K562 (cell line): ENCODE data around the gene ENKUR. TPM values are rescaled to one million over a fixed set of nuclear protein-coding genes. Genes with fewer than 3 reads are reported as not detected.

ENCODE experiments used
- ARNT ChIP-seq, 2 experiments: fragments of 450-650 bp; IDR thresholded peaks; 2 replicates each; pipeline ENCODE4 v1.6.1; 2016; ENCODE audit warnings: mild to moderate bottlenecking in 1 of 2
- BRD9 ChIP-seq: fragments of 450-650 bp; IDR thresholded peaks from 2 replicates; pipeline ENCODE4 v1.6.1; 2018; ENCODE audit warnings: low read depth; ENCODE audit not compliant: partially characterized antibody
- CREB5 ChIP-seq: fragments of 250-450 bp; sonication (Bioruptor Pico); IDR thresholded peaks from 2 replicates; pipeline ENCODE4 v1.5.0; 2020; ENCODE audit warnings: mild to moderate bottlenecking
- DPF2 ChIP-seq: fragments of 450-650 bp; IDR thresholded peaks from 2 replicates; pipeline ENCODE4 v1.6.1; 2016
- HBP1 ChIP-seq: fragments of 450-650 bp; formaldehyde crosslinking; IDR thresholded peaks from 2 replicates; pipeline ENCODE4 v1.4.0; 2022; ENCODE audit warnings: missing genetic modification characterization
- ILK ChIP-seq: fragments of 450-650 bp; IDR thresholded peaks from 2 replicates; pipeline ENCODE4 v1.6.1; 2016; ENCODE audit warnings: missing genetic modification characterization, low read depth, mild to moderate bottlenecking, missing compliant biosample characterization, moderate library complexity, borderline replicate concordance
- KDM2B ChIP-seq: fragments of 250-450 bp; sonication (Bioruptor Pico); IDR thresholded peaks from 2 replicates; pipeline ENCODE4 v1.8.0; 2021; ENCODE audit warnings: mild to moderate bottlenecking, moderate library complexity
- NR2C1 ChIP-seq, 2 experiments: fragments of 450-650 bp; IDR thresholded peaks; 2 replicates each; pipeline ENCODE4 v1.6.1; 2017; ENCODE audit warnings: mild to moderate bottlenecking in 2 of 2, antibody characterized with exemption in 1 of 2, inconsistent platforms in 1 of 2, missing compliant biosample characterization in 1 of 2, missing genetic modification characterization in 1 of 2
- PHF20 ChIP-seq: fragments of 450-650 bp; IDR thresholded peaks from 2 replicates; pipeline ENCODE4 v1.6.1; 2018; ENCODE audit not compliant: partially characterized antibody
- PHTF2 ChIP-seq: fragments of 250-450 bp; sonication (Bioruptor Pico); IDR thresholded peaks from 2 replicates; pipeline ENCODE4 v1.5.0; 2021; ENCODE audit warnings: mild to moderate bottlenecking
- RBM14 ChIP-seq: fragments of 200-400 bp; formaldehyde crosslinking; IDR thresholded peaks from 2 replicates; pipeline ENCODE4 v1.6.1; 2018; ENCODE audit warnings: low read depth, mild to moderate bottlenecking, low read length, moderate library complexity, borderline replicate concordance; ENCODE audit not compliant: insufficient read depth
- RFX5 ChIP-seq: IDR thresholded peaks from 2 replicates; pipeline ENCODE4 v1.6.1; 2011; ENCODE audit warnings: low read depth, mild to moderate bottlenecking, improper control_type of control experiment, low read length
- SOX6 ChIP-seq: fragments of 450-650 bp; IDR thresholded peaks from 2 replicates; pipeline ENCODE4 v1.6.1; 2014; ENCODE audit warnings: mild to moderate bottlenecking
- SP2 ChIP-seq: IDR thresholded peaks from 2 replicates; pipeline ENCODE4 v1.6.1; 2011; ENCODE audit warnings: mild to moderate bottlenecking, low read depth, low read length, moderate library complexity; ENCODE audit not compliant: poor library complexity, severe bottlenecking; ENCODE audit errors: extremely low read depth
- ZNF217 ChIP-seq: sonication (generic); formaldehyde crosslinking; IDR thresholded peaks from 2 replicates; pipeline ENCODE4 v1.8.0; 2022; ENCODE audit warnings: mild to moderate bottlenecking, missing genetic modification reagents
- ZNF280B ChIP-seq: fragments of 250-450 bp; sonication (Bioruptor Pico); IDR thresholded peaks from 2 replicates; pipeline ENCODE4 v1.5.1; 2021; ENCODE audit warnings: mild to moderate bottlenecking
- ZNF445 ChIP-seq: fragments of 250-450 bp; sonication (Bioruptor Pico); IDR thresholded peaks from 2 replicates; pipeline ENCODE4 v1.4.0; 2020; ENCODE audit warnings: low read depth, mild to moderate bottlenecking, moderate library complexity
- ZNF589 ChIP-seq: fragments of 200-800 bp; sonication (Bioruptor generic); IDR thresholded peaks from 2 replicates; pipeline ENCODE4 v1.6.1; 2016; ENCODE audit warnings: low read depth, missing genetic modification characterization, missing compliant biosample characterization
- ZNF707 ChIP-seq: fragments of 250-450 bp; sonication (Bioruptor Pico); conservative IDR thresholded peaks from 2 replicates; pipeline ENCODE4 v1.8.0; 2022; ENCODE audit warnings: inconsistent platforms, mild to moderate bottlenecking, moderate library complexity
- polyA plus RNA-seq, 8 experiments: library from polyadenylated mRNA; depleted of rRNA in 4 of 8; stranded (reverse) in 5 of 8; unstranded in 3 of 8; fragments of >200 nt; fragmentation: Nextera tagmentation in 2 of 8; fragmentation: Illumina TruSeq in 1 of 8; extraction: Ambion mirVana in 2 of 8; extraction: Trizol in 1 of 8; gene quantifications; 2 replicates each; pipeline versions ENCODE4 v1.2.1 to v1.2.3, GENCODE V29; 2011 to 2014; ENCODE audit warnings: inconsistent platforms in 1 of 8, missing spikeins in 1 of 8
- total RNA-seq, 7 experiments: library from RNA; depleted of rRNA in 6 of 7; stranded (reverse); fragments of >200 nt in 6 of 7; fragmentation: Illumina TruSeq in 2 of 7; extraction: Trizol in 2 of 7; gene quantifications; 2 replicates each; pipeline versions ENCODE4 v1.2.1 to v1.2.3, GENCODE V29; 2011 to 2021; ENCODE audit warnings: low replicate concordance in 1 of 7
- TF ChIP-seq, protein P1 (sequence below): sonication (generic); formaldehyde crosslinking; IDR thresholded peaks from 2 replicates; pipeline ENCODE4 v1.8.0; 2022; ENCODE audit warnings: missing genetic modification reagents, mild to moderate bottlenecking, borderline replicate concordance

Gene ENKUR
- total and polyA plus RNA-seq, 9 of the 15 experiments (the other 6 are each of a cell fraction or from before 2014, with no cell fraction given), result 0.06 to 0.46 (median 0.20) TPM

DNA sequence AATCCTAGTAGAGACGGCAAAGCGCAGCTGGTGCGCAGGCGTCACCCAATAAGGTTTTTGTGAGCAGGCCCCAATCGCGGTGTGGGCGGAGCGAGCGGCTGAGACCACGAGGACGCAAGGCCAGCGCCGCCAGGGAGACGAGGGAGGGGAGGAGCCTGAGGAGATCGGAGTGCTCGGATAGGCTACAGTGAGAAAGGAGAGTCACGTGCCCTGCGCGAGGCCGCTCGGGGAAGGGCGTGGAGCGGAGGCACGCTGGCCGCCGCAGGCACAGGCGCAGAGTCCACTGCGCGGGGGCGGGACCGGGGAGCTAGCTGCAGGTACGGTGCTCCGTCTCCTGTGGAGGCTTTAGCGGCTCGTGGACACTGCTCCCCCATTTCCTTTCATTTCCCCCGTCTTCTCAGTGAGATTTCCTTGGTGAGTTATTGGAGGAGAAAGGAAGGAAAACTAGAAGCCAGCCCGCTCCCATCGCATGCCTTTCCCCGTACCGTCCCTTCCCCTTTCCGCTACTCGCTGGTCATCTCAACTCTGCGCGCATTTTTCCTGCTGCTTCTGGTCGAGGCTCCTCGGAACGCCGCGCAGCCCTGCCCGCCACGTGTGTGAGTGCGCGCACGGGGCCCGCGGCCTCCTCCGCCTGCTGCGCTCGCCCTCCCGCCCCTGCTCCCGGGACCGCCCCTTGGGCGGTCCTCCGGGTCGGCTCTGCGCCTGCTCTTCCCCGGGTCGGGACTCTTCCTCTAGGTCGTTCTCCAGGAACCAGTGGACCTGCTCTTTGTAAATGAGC, 607 bp upstream of the ENKUR start, which contains the start of gene THNSL1 (continued):
- no peak for TF ChIP-seq ZNF280B
- TF ChIP-seq, protein P1, sequence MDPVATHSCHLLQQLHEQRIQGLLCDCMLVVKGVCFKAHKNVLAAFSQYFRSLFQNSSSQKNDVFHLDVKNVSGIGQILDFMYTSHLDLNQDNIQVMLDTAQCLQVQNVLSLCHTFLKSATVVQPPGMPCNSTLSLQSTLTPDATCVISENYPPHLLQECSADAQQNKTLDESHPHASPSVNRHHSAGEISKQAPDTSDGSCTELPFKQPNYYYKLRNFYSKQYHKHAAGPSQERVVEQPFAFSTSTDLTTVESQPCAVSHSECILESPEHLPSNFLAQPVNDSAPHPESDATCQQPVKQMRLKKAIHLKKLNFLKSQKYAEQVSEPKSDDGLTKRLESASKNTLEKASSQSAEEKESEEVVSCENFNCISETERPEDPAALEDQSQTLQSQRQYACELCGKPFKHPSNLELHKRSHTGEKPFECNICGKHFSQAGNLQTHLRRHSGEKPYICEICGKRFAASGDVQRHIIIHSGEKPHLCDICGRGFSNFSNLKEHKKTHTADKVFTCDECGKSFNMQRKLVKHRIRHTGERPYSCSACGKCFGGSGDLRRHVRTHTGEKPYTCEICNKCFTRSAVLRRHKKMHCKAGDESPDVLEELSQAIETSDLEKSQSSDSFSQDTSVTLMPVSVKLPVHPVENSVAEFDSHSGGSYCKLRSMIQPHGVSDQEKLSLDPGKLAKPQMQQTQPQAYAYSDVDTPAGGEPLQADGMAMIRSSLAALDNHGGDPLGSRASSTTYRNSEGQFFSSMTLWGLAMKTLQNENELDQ (CRISPR knock-in tag), result peak; percentile 97
- no peak for TF ChIP-seq NR2C1 (IDR thresholded peaks at IDR 0.05)
- no peak for TF ChIP-seq NR2C1 (tag; IDR thresholded peaks at IDR 0.05)
- TF ChIP-seq PHF20, result peak; percentile 29
- TF ChIP-seq KDM2B, result no peak
- TF ChIP-seq BRD9, result peak; percentile 51
- no peak for TF ChIP-seq ILK
- no peak for TF ChIP-seq PHTF2 (CRISPR knock-in tag)
- TF ChIP-seq SOX6, result 0 out of 2 replicates have a peak, but pooled peaks have one; percentile 33
- TF ChIP-seq CREB5 (CRISPR knock-in tag), result no peak
- no peak for TF ChIP-seq ARNT (IDR thresholded peaks at IDR 0.05)
- TF ChIP-seq RFX5, result no peak
- peak; percentile 31; the same call in 1 of the 2 replicates for TF ChIP-seq HBP1
- no peak for TF ChIP-seq ZNF707
- no peak for TF ChIP-seq ZNF589 (CRISPR knock-in tag)
- peak; percentile 95 for TF ChIP-seq ZNF217 (CRISPR knock-in tag)
- no peak for TF ChIP-seq ZNF445 (CRISPR knock-in tag)
- TF ChIP-seq DPF2, result peak; percentile 60
- no peak for TF ChIP-seq SP2
- TF ChIP-seq RBM14, result no peak
